HG03103 (cell line): Measurements from ENCODE around the gene PARP8.
"Not testable (repeated sequence)": the region's sequence is repeated elsewhere in the genome, so short reads cannot be mapped to it uniquely, and the experiment has no call there.

Experiments used
- ATAC-seq: cut with Tn5 transposase; IDR thresholded peaks from one replicate; pipeline ENCODE4 v1.9.1; 2021; ENCODE audit warnings: low read depth; ENCODE audit not compliant: unreplicated experiment

PARP8 gene

GRCh38 chr5:50666261-50667022 lies at the start of gene PARP8:
Gene PARP8, plus strand, starts transcription at chr5:50666637. Its CDS starts 459 bp downstream, at chr5:50667096.
- peak; percentile 38 for ATAC-seq

- no peak for ATAC-seq
Measured at GRCh38 chr5:50623666-50624065, 42.8 kb upstream of the PARP8 start.

GRCh38 chr5:50634866-50635265 lies 31.6 kb upstream of the PARP8 start:
- not testable (repeated sequence) for ATAC-seq

GRCh38 chr5:50637576-50637975 lies 28.9 kb upstream of the PARP8 start:
- not testable (repeated sequence) for ATAC-seq

GRCh38 chr5:50646591-50646990 lies 19.8 kb upstream of the PARP8 start:
- ATAC-seq: no peak

GRCh38 chr5:50647726-50648125 lies 18.7 kb upstream of the PARP8 start:
- no peak for ATAC-seq

- peak; percentile 93 for ATAC-seq
Measured at GRCh38 chr5:50653946-50654345, 12.5 kb upstream of the PARP8 start.

- no peak for ATAC-seq
Measured at GRCh38 chr5:50655067-50655809, 11.2 kb upstream of the PARP8 start.

GRCh38 chr5:50655810-50656205 lies 10.6 kb upstream of the PARP8 start:
- no peak for ATAC-seq

GRCh38 chr5:50657044-50657443 lies 9.4 kb upstream of the PARP8 start:
- no peak for ATAC-seq

GRCh38 chr5:50658246-50658645 lies 8.2 kb upstream of the PARP8 start:
- no peak for ATAC-seq

- no peak for ATAC-seq
Measured at GRCh38 chr5:50663636-50664035, 2.8 kb upstream of the PARP8 start.

GRCh38 chr5:50665091-50665490 lies 1.3 kb upstream of the PARP8 start:
- ATAC-seq: no peak

GRCh38 chr5:50665761-50666202 lies 655 bp upstream of the PARP8 start:
- ATAC-seq: not testable (repeated sequence)

- ATAC-seq: peak; percentile 32
Measured at GRCh38 chr5:50667023-50667652, 701 bp downstream of the PARP8 start.

- ATAC-seq: peak; percentile 81
Measured at GRCh38 chr5:50667653-50668595, 1.5 kb downstream of the PARP8 start.

- ATAC-seq: not testable (repeated sequence)
Measured at GRCh38 chr5:50668636-50669035, 2.2 kb downstream of the PARP8 start.

GRCh38 chr5:50672663-50673062 lies 6.2 kb downstream of the PARP8 start:
- no peak for ATAC-seq

- ATAC-seq: not testable (repeated sequence)
Measured at GRCh38 chr5:50673444-50673843, 7.0 kb downstream of the PARP8 start.

- no peak for ATAC-seq
Measured at GRCh38 chr5:50675385-50675784, 8.9 kb downstream of the PARP8 start.
